IPS-18c (cell line): ENCODE data around the gene KIF13A.
"Not testable (repeated sequence)": the region's sequence is repeated elsewhere in the genome, so short reads cannot be mapped to it uniquely, and the experiment has no call there.

ENCODE experiments used
- H3K4me3 ChIP-seq: 2 replicates; pipeline ENCODE4 v1.7.0; 2013; ENCODE audit warnings: low read depth, mild to moderate bottlenecking, low read length, moderate library complexity; ENCODE audit not compliant: insufficient read depth
- H3K9me3 ChIP-seq: one replicate; pipeline ENCODE4 v1.6.1; 2013; ENCODE audit warnings: mild to moderate bottlenecking, low read length, moderate library complexity; ENCODE audit not compliant: control insufficient read depth, insufficient read depth

KIF13A gene

DNA sequence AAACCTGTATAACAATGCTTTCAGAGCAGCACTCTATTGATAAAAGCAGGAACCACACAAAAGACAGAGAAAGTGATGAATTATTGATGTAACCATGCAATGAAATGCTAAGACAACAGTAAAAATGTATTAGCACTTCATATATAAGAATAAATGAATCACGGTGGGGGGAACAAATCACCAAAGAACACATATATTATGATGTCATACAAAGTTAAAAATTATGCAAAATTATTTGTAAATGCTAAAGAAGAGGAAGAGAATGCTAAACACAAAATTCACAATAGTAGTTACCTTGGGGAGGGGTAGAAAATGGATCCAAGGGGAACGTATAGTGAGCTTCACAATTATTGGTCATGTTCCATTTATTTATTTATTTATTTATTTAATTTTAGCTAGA lies 133.9 kb downstream of the KIF13A start:
- Histone ChIP-seq H3K9me3 (no peaks in the 10 kb centered on the region), H3K4me3 (no peak overlapping the region)

DNA sequence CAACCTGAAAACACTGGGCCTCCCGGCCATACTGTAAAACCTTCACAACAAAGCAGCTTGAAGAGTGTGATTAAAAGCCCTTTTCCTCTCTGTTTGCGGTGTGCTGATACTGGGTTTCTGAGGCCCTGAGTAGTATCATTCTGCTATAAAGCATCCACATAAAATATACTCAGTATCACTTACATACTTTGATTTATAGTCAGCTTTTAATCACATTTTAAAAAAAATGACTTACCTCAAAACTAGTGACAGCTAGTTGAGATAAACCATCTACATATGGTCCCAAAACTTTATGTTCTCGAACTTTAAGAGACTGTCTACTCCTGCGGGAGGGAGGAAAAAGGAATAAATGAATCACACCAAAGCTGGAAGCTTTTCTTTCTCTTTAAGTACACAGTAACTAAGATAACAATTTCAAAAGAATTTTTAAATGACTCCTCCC lies 135.7 kb downstream of the KIF13A start:
- Histone ChIP-seq H3K9me3 (no peaks in the 10 kb centered on the region), H3K4me3 (no peak overlapping the region)

GRCh38 chr6:17851001-17851719 lies 136.3 kb downstream of the KIF13A start:
- Histone ChIP-seq H3K4me3 (no peak overlapping the region), H3K9me3 (no peaks in the 10 kb centered on the region)

GRCh38 chr6:17850281-17850680 lies 137.2 kb downstream of the KIF13A start:
- Histone ChIP-seq H3K9me3 (no peaks in the 10 kb centered on the region), H3K4me3 (no peak overlapping the region)

GRCh38 chr6:17847203-17847760 lies 140.2 kb downstream of the KIF13A start:
- Histone ChIP-seq H3K4me3 (no peak overlapping the region), H3K9me3 (no peaks in the 10 kb centered on the region)

- H3K4me3 ChIP-seq: no peak overlapping the region
These were observed 140.7 kb downstream of the KIF13A start for GRCh38 chr6:17846762-17847161.

GRCh38 chr6:17845598-17845997 lies 141.8 kb downstream of the KIF13A start:
- no peaks in the 10 kb centered on the region for H3K9me3 ChIP-seq
- H3K4me3 ChIP-seq: no peak overlapping the region

More at GRCh38 chr6:17846762-17847161, 140.7 kb downstream of the KIF13A start:
- H3K9me3 ChIP-seq: no peaks in the 10 kb centered on the region

- H3K9me3 ChIP-seq, H3K4me3 ChIP-seq: not testable (repeated sequence)
These were observed 142.5 kb downstream of the KIF13A start for GRCh38 chr6:17844967-17845366.

DNA sequence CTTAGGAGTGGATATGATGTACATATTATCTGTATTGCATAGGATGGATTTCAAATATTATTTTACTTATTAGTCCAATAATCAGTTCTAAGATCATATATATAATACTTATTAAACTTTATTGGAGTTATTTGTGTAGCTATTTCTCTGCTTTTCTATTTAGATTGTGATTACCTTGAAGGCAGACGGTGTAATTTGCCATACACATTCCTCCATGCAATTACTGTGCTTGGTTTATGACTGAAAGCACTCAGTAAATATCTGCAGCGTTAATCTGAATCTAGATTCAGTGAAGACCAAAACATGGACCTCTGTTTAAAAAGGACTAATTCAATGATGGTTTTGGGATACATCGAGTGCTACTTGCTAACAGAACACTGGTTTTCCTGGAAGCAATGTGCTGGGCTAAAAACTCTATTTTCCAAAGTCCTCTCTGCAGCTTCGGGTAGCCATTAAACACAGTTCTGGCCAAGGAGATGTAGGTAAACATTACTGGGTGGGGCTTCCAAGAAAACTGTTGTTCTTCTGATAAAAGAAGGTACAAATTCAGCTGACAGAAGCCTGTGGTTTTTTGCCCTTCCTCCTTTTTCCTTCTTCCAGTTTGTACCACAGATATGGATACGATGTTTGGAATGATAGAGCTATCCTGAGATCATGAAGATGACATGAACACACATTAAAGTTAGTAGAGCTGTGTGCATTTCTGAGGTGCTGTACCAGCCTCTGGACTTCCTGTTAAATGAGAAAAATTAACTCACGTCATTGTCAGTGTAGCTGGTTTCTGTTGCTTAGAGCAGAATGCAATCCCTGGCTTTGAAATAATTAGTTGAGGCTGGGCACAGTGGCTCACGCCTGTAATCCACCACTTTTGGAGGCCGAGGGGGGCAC lies 144.3 kb downstream of the KIF13A start:
- H3K4me3 ChIP-seq: no peak overlapping the region
- H3K9me3 ChIP-seq: no peaks in the 10 kb centered on the region

GRCh38 chr6:17842014-17842776 lies 145.2 kb downstream of the KIF13A start:
- Histone ChIP-seq H3K4me3 (no peak overlapping the region), H3K9me3 (no peaks in the 10 kb centered on the region)

- Histone ChIP-seq H3K4me3 (no peak overlapping the region), H3K9me3 (no peaks in the 10 kb centered on the region)
These were observed 147.8 kb downstream of the KIF13A start for GRCh38 chr6:17839513-17840223.

GRCh38 chr6:17836293-17836692 lies 151.1 kb downstream of the KIF13A start:
- H3K9me3 ChIP-seq: no peaks in the 10 kb centered on the region
- no peak overlapping the region for H3K4me3 ChIP-seq

GRCh38 chr6:17835784-17836183 lies 151.7 kb downstream of the KIF13A start:
- Histone ChIP-seq H3K4me3 (no peak overlapping the region), H3K9me3 (no peaks in the 10 kb centered on the region)

DNA sequence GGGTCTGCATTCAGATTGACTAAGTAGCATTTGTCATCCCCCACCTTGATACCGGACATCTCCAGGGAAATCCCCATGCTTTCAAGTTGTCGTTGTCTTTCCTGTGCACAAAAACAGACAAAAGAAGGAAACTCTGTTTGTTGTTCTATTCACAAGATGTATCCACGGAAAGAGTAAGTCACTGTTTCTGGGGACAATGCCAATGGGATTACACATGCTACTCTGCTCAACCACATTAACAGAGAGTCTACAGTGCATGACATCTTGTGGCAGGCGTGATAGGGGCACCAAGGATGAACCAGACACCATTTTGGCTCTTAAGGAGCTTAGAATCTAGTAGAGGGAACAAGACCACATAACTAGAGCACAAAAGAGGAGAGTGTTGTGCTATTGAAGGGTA lies 156.3 kb downstream of the KIF13A start:
- Histone ChIP-seq H3K4me3 (no peak overlapping the region), H3K9me3 (peaks cover 3% of the 10 kb centered on the region)

DNA sequence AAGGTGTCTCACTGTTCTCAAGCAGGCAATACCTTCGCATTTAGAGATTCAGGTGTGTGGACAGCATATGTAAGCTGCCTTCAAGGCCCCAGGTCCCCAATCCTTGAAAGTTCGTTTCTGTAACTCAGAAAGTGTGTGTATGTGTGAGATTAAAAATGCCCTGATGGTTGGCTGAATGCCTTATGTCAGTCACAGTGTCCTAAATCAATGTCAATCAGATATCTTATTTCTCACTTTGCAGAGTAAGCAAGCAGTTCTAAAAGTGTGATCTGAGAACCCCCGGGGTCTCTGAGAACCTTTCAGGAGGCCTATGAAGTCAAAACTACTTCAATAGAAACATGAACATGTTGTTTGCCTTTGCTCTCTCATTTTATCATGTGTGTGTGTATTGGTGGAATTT lies 157.5 kb downstream of the KIF13A start:
- Histone ChIP-seq H3K4me3 (no peak overlapping the region), H3K9me3 (peaks cover 3% of the 10 kb centered on the region)

DNA sequence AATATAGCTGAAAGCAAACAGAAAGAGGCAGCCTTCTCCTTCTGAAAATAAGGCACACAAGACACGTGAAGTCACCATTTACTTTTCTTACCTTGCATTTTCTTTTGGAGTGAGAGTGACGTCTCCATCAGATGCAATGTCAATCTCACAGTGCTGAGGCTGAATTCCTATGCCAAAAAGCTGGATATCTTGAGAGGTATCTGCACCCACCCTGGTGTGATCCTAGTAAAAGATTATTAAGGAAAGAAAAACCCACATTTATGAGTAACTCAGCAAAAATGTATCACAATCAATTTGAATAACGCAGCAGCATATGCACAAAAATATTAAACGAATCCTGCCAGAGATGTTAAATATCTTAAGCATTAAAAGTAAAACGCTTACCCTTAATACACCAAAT lies 159.3 kb downstream of the KIF13A start:
- Histone ChIP-seq H3K4me3 (no peak overlapping the region), H3K9me3 (peaks cover 3% of the 10 kb centered on the region)

DNA sequence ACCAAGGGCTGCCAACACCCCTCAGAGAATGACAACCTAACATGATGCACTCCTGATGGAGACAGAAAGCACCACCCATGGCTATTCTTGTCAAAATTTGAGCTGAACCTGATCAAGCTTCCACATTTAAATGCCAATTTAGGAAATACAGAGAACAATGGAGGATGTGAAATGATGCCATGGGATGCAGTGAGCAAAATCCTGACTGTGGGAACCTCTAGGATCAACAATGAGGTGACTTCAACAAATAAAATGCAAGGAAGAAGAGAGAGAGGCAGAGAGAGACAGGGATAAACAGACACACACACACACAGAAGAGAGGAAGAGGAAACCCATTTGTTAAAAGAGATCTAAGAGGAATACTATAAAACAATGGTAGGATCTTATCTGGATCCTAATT lies 161.1 kb downstream of the KIF13A start:
- Histone ChIP-seq H3K9me3 (peaks cover 3% of the 10 kb centered on the region), H3K4me3 (no peak overlapping the region)
